Measurements from ENCODE around the gene NCOA5.
A peak's percentile ranks its signal among the peaks of the same experiment; 100 is the strongest.

The NCOA5 gene

GRCh38 chr20:46119028-46119546, 29.3 kb upstream of the NCOA5 start:
- Histone ChIP-seq H3K27ac (ENCODE audit: low read depth, low read length, severe bottlenecking) (no peak overlapping the region), H3K9me3 (ENCODE audit: control insufficient read depth, low read length) (no peaks in the 10 kb centered on the region), H3K4me1 (ENCODE audit: control insufficient read depth, insufficient read depth, low read length, poor library complexity, severe bottlenecking) (peaks cover 16% of the 10 kb centered on the region), H3K36me3 (ENCODE audit: control insufficient read depth, insufficient read depth, low read length) (no peaks in the 10 kb centered on the region), H3K4me3 (ENCODE audit: extremely low read depth, insufficient read depth, low read length, poor library complexity, severe bottlenecking) (peak overlapping the region; percentile 35)
- WGBS, 2 experiments (ENCODE audit: insufficient coverage in 2 of 2): 20 to 54% methylated on average over 1 of the region's 2 CpGs

GRCh38 chr20:46118481-46119020, 28.8 kb upstream of the NCOA5 start:
- Histone ChIP-seq H3K9me3 (ENCODE audit: control insufficient read depth, low read length) (no peaks in the 10 kb centered on the region), H3K4me3 (ENCODE audit: extremely low read depth, insufficient read depth, low read length, poor library complexity, severe bottlenecking) (peak overlapping the region; percentile 35), H3K4me1 (ENCODE audit: control insufficient read depth, insufficient read depth, low read length, poor library complexity, severe bottlenecking) (peaks cover 16% of the 10 kb centered on the region), H3K36me3 (ENCODE audit: control insufficient read depth, insufficient read depth, low read length) (no peaks in the 10 kb centered on the region), H3K27ac (ENCODE audit: low read depth, low read length, severe bottlenecking) (no peak overlapping the region)
- 67% methylated on average over 11 to 12 of the region's 15 CpGs for WGBS, 2 experiments (ENCODE audit: insufficient coverage in 2 of 2)

GRCh38 chr20:46117704-46118467, 28.1 kb upstream of the NCOA5 start, which contains the start of gene CD40:
Gene CD40, plus strand, starts transcription at chr20:46118314. Its CDS starts 30 bp downstream, at chr20:46118344.
- Histone ChIP-seq H3K27ac (ENCODE audit: low read depth, low read length, severe bottlenecking) (no peak within 1 kb of the TSS), H3K36me3 (ENCODE audit: control insufficient read depth, insufficient read depth, low read length) (no peaks in the 10 kb centered on the region), H3K4me1 (ENCODE audit: control insufficient read depth, insufficient read depth, low read length, poor library complexity, severe bottlenecking) (peaks cover 16% of the 10 kb centered on the region), H3K9me3 (ENCODE audit: control insufficient read depth, low read length) (no peaks in the 10 kb centered on the region), H3K4me3 (ENCODE audit: extremely low read depth, insufficient read depth, low read length, poor library complexity, severe bottlenecking) (peak within 1 kb of the TSS; percentile 35)
- 43 to 50% methylated on average over 17 to 36 of the region's 40 CpGs for WGBS, 2 experiments (ENCODE audit: insufficient coverage in 2 of 2)

- Histone ChIP-seq H3K4me1 (ENCODE audit: control insufficient read depth, insufficient read depth, low read length, poor library complexity, severe bottlenecking) (no peaks in the 10 kb centered on the region), H3K36me3 (ENCODE audit: control insufficient read depth, insufficient read depth, low read length) (no peaks in the 10 kb centered on the region), H3K9me3 (ENCODE audit: control insufficient read depth, low read length) (no peaks in the 10 kb centered on the region), H3K4me3 (ENCODE audit: extremely low read depth, insufficient read depth, low read length, poor library complexity, severe bottlenecking) (no peak overlapping the region), H3K27ac (ENCODE audit: low read depth, low read length, severe bottlenecking) (no peak overlapping the region)
- 70 to 74% methylated on average over 2 of the region's 2 CpGs for WGBS, 2 experiments (ENCODE audit: insufficient coverage in 2 of 2)
These were observed 24.7 kb upstream of the NCOA5 start for GRCh38 chr20:46114449-46114848.

GRCh38 chr20:46113113-46113470, 23.3 kb upstream of the NCOA5 start:
- no peaks in the 10 kb centered on the region for H3K4me1 ChIP-seq (ENCODE audit: control insufficient read depth, insufficient read depth, low read length, poor library complexity, severe bottlenecking)
- H3K9me3 ChIP-seq (ENCODE audit: control insufficient read depth, low read length): no peaks in the 10 kb centered on the region
- WGBS, 2 experiments (ENCODE audit: insufficient coverage in 2 of 2): 100% methylated on average over 1 of the region's 3 CpGs
- no peak overlapping the region for H3K4me3 ChIP-seq (ENCODE audit: extremely low read depth, insufficient read depth, low read length, poor library complexity, severe bottlenecking)
- H3K36me3 ChIP-seq (ENCODE audit: control insufficient read depth, insufficient read depth, low read length): no peaks in the 10 kb centered on the region
- no peak overlapping the region for H3K27ac ChIP-seq (ENCODE audit: low read depth, low read length, severe bottlenecking)

GRCh38 chr20:46112430-46113112, 22.8 kb upstream of the NCOA5 start:
- 77 to 93% methylated on average over 6 to 8 of the region's 10 CpGs for WGBS, 2 experiments (ENCODE audit: insufficient coverage in 2 of 2)
- no peaks in the 10 kb centered on the region for H3K36me3 ChIP-seq (ENCODE audit: control insufficient read depth, insufficient read depth, low read length)

GRCh38 chr20:46111836-46112212, 22.1 kb upstream of the NCOA5 start:
- Histone ChIP-seq H3K4me3 (ENCODE audit: extremely low read depth, insufficient read depth, low read length, poor library complexity, severe bottlenecking) (no peak overlapping the region), H3K36me3 (ENCODE audit: control insufficient read depth, insufficient read depth, low read length) (no peaks in the 10 kb centered on the region), H3K9me3 (ENCODE audit: control insufficient read depth, low read length) (no peaks in the 10 kb centered on the region), H3K27ac (ENCODE audit: low read depth, low read length, severe bottlenecking) (no peak overlapping the region), H3K4me1 (ENCODE audit: control insufficient read depth, insufficient read depth, low read length, poor library complexity, severe bottlenecking) (no peaks in the 10 kb centered on the region)

More at GRCh38 chr20:46112430-46113112, 22.8 kb upstream of the NCOA5 start:
- Histone ChIP-seq H3K4me1 (ENCODE audit: control insufficient read depth, insufficient read depth, low read length, poor library complexity, severe bottlenecking) (no peaks in the 10 kb centered on the region), H3K4me3 (ENCODE audit: extremely low read depth, insufficient read depth, low read length, poor library complexity, severe bottlenecking) (no peak overlapping the region), H3K9me3 (ENCODE audit: control insufficient read depth, low read length) (no peaks in the 10 kb centered on the region), H3K27ac (ENCODE audit: low read depth, low read length, severe bottlenecking) (no peak overlapping the region)

GRCh38 chr20:46111028-46111835, 21.5 kb upstream of the NCOA5 start:
- Histone ChIP-seq H3K9me3 (ENCODE audit: control insufficient read depth, low read length) (no peaks in the 10 kb centered on the region), H3K4me3 (ENCODE audit: extremely low read depth, insufficient read depth, low read length, poor library complexity, severe bottlenecking) (no peak overlapping the region), H3K4me1 (ENCODE audit: control insufficient read depth, insufficient read depth, low read length, poor library complexity, severe bottlenecking) (no peaks in the 10 kb centered on the region), H3K27ac (ENCODE audit: low read depth, low read length, severe bottlenecking) (no peak overlapping the region), H3K36me3 (ENCODE audit: control insufficient read depth, insufficient read depth, low read length) (no peaks in the 10 kb centered on the region)
- WGBS, 2 experiments (ENCODE audit: insufficient coverage in 2 of 2): 59 to 67% methylated on average over 3 to 4 of the region's 5 CpGs

- WGBS, 2 experiments (ENCODE audit: insufficient coverage in 2 of 2): 77 to 84% methylated on average over 9 to 12 of the region's 14 CpGs
- no peaks in the 10 kb centered on the region for H3K36me3 ChIP-seq (ENCODE audit: control insufficient read depth, insufficient read depth, low read length)
- no peak overlapping the region for H3K27ac ChIP-seq (ENCODE audit: low read depth, low read length, severe bottlenecking)
- no peak overlapping the region for H3K4me3 ChIP-seq (ENCODE audit: extremely low read depth, insufficient read depth, low read length, poor library complexity, severe bottlenecking)
- no peaks in the 10 kb centered on the region for H3K9me3 ChIP-seq (ENCODE audit: control insufficient read depth, low read length)
- no peaks in the 10 kb centered on the region for H3K4me1 ChIP-seq (ENCODE audit: control insufficient read depth, insufficient read depth, low read length, poor library complexity, severe bottlenecking)
These were observed 19.2 kb upstream of the NCOA5 start for GRCh38 chr20:46108976-46109375.

- no peaks in the 10 kb centered on the region for H3K9me3 ChIP-seq (ENCODE audit: control insufficient read depth, low read length)
- WGBS, 2 experiments (ENCODE audit: insufficient coverage in 2 of 2): 83 to 86% methylated on average over 3 to 5 of the region's 5 CpGs
- H3K36me3 ChIP-seq (ENCODE audit: control insufficient read depth, insufficient read depth, low read length): no peaks in the 10 kb centered on the region
- H3K27ac ChIP-seq (ENCODE audit: low read depth, low read length, severe bottlenecking): no peak overlapping the region
- no peaks in the 10 kb centered on the region for H3K4me1 ChIP-seq (ENCODE audit: control insufficient read depth, insufficient read depth, low read length, poor library complexity, severe bottlenecking)
- no peak overlapping the region for H3K4me3 ChIP-seq (ENCODE audit: extremely low read depth, insufficient read depth, low read length, poor library complexity, severe bottlenecking)
These were observed 18.7 kb upstream of the NCOA5 start for GRCh38 chr20:46108435-46108841.

Data from mesodermal cell (in vitro differentiated cells).